ENCODE results near the gene LCLAT1.
A peak's percentile ranks its signal among the peaks of the same experiment; 100 is the strongest.

The LCLAT1 gene

GRCh38 chr2:30444273-30444672 is 2.8 kb upstream of the LCLAT1 start:
- H3K9me3 ChIP-seq (ENCODE audit: low read depth, low read length): no peaks in the 10 kb centered on the region
- no peak overlapping the region for H3K4me3 ChIP-seq
- no peak overlapping the region for H3K9ac ChIP-seq (ENCODE audit: insufficient read length)
- TF ChIP-seq EZH2 (IDR thresholded peaks at IDR 0.05) (no peak), FOXP2 (optimal IDR thresholded peaks at IDR 0.05; ENCODE audit: control extremely low read depth, extremely low read length, insufficient read depth) (no peak), POLR2AphosphoS5 (IDR thresholded peaks at IDR 0.05; ENCODE audit: borderline replicate concordance, low read depth, low read length) (no peak)
- no peak for DNase-seq (ENCODE audit: low read depth, low spot score)
- no peak overlapping the region for H3K27ac ChIP-seq
- H3K36me3 ChIP-seq (ENCODE audit: insufficient read depth, low read length): no peaks in the 10 kb centered on the region

- H3K9me3 ChIP-seq (ENCODE audit: low read depth, low read length): no peaks in the 10 kb centered on the region
- H3K9ac ChIP-seq (ENCODE audit: insufficient read length): no peak overlapping the region
- H3K27ac ChIP-seq: no peak overlapping the region
- no peak for DNase-seq (ENCODE audit: low read depth, low spot score)
- no peak for TF ChIP-seq EZH2 (IDR thresholded peaks at IDR 0.05)
- no peak for TF ChIP-seq FOXP2 (optimal IDR thresholded peaks at IDR 0.05; ENCODE audit: control extremely low read depth, extremely low read length, insufficient read depth)
- no peak for TF ChIP-seq POLR2AphosphoS5 (IDR thresholded peaks at IDR 0.05; ENCODE audit: borderline replicate concordance, low read depth, low read length)
- H3K36me3 ChIP-seq (ENCODE audit: insufficient read depth, low read length): peaks cover 5% of the 10 kb centered on the region; the same call in 1 of the 2 replicates
- no peak overlapping the region for H3K4me3 ChIP-seq
Observed at GRCh38 chr2:30445266-30445821, 1.7 kb upstream of the LCLAT1 start.

- Histone ChIP-seq H3K9me3 (ENCODE audit: low read depth, low read length) (no peaks in the 10 kb centered on the region), H3K4me3 (peak overlapping the region; percentile 83), H3K36me3 (ENCODE audit: insufficient read depth, low read length) (peaks cover 13% of the 10 kb centered on the region), H3K9ac (ENCODE audit: insufficient read length) (peak overlapping the region; percentile 86), H3K27ac (0 out of 2 replicates have a peak overlapping the region, but pooled peaks have one; percentile 39)
- DNase-seq (ENCODE audit: low read depth, low spot score): no peak
- TF ChIP-seq FOXP2 (optimal IDR thresholded peaks at IDR 0.05; ENCODE audit: control extremely low read depth, extremely low read length, insufficient read depth) (no peak), POLR2AphosphoS5 (IDR thresholded peaks at IDR 0.05; ENCODE audit: borderline replicate concordance, low read depth, low read length) (peak; percentile 76), EZH2 (IDR thresholded peaks at IDR 0.05) (no peak)
Observed at GRCh38 chr2:30446602-30447148, 371 bp upstream of the LCLAT1 start.

GRCh38 chr2:30448308-30448707 is 1.3 kb downstream of the LCLAT1 start:
- Histone ChIP-seq H3K9me3 (ENCODE audit: low read depth, low read length) (no peaks in the 10 kb centered on the region), H3K27ac (no peak overlapping the region), H3K36me3 (ENCODE audit: insufficient read depth, low read length) (peaks cover 13% of the 10 kb centered on the region), H3K4me3 (peak overlapping the region; percentile 83), H3K9ac (ENCODE audit: insufficient read length) (peak overlapping the region; percentile 86)
- TF ChIP-seq POLR2AphosphoS5 (IDR thresholded peaks at IDR 0.05; ENCODE audit: borderline replicate concordance, low read depth, low read length) (no peak), FOXP2 (optimal IDR thresholded peaks at IDR 0.05; ENCODE audit: control extremely low read depth, extremely low read length, insufficient read depth) (no peak), EZH2 (IDR thresholded peaks at IDR 0.05) (no peak)
- DNase-seq (ENCODE audit: low read depth, low spot score): no peak

- peak overlapping the region; percentile 83 for H3K4me3 ChIP-seq
- H3K27ac ChIP-seq: no peak overlapping the region
- peaks cover 13% of the 10 kb centered on the region for H3K36me3 ChIP-seq (ENCODE audit: insufficient read depth, low read length)
- no peak for DNase-seq (ENCODE audit: low read depth, low spot score)
- H3K9me3 ChIP-seq (ENCODE audit: low read depth, low read length): no peaks in the 10 kb centered on the region
- no peak overlapping the region for H3K9ac ChIP-seq (ENCODE audit: insufficient read length)
- TF ChIP-seq FOXP2 (optimal IDR thresholded peaks at IDR 0.05; ENCODE audit: control extremely low read depth, extremely low read length, insufficient read depth) (no peak), POLR2AphosphoS5 (IDR thresholded peaks at IDR 0.05; ENCODE audit: borderline replicate concordance, low read depth, low read length) (no peak), EZH2 (IDR thresholded peaks at IDR 0.05) (no peak)
Observed at GRCh38 chr2:30448866-30449265, 1.8 kb downstream of the LCLAT1 start.

GRCh38 chr2:30450025-30450424 is 3.0 kb downstream of the LCLAT1 start:
- TF ChIP-seq EZH2 (IDR thresholded peaks at IDR 0.05) (no peak), POLR2AphosphoS5 (IDR thresholded peaks at IDR 0.05; ENCODE audit: borderline replicate concordance, low read depth, low read length) (no peak), FOXP2 (optimal IDR thresholded peaks at IDR 0.05; ENCODE audit: control extremely low read depth, extremely low read length, insufficient read depth) (no peak)
- Histone ChIP-seq H3K4me3 (no peak overlapping the region), H3K27ac (no peak overlapping the region), H3K36me3 (ENCODE audit: insufficient read depth, low read length) (peaks cover 13% of the 10 kb centered on the region), H3K9ac (ENCODE audit: insufficient read length) (no peak overlapping the region), H3K9me3 (ENCODE audit: low read depth, low read length) (no peaks in the 10 kb centered on the region)
- DNase-seq (ENCODE audit: low read depth, low spot score): no peak

GRCh38 chr2:30453498-30453897 is 6.5 kb downstream of the LCLAT1 start:
- Histone ChIP-seq H3K9ac (ENCODE audit: insufficient read length) (no peak overlapping the region), H3K4me3 (peak overlapping the region; percentile 74), H3K27ac (peak overlapping the region; percentile 78), H3K9me3 (ENCODE audit: low read depth, low read length) (no peaks in the 10 kb centered on the region), H3K36me3 (ENCODE audit: insufficient read depth, low read length) (peaks cover 13% of the 10 kb centered on the region)
- no peak for TF ChIP-seq POLR2AphosphoS5 (IDR thresholded peaks at IDR 0.05; ENCODE audit: borderline replicate concordance, low read depth, low read length)
- TF ChIP-seq FOXP2 (optimal IDR thresholded peaks at IDR 0.05; ENCODE audit: control extremely low read depth, extremely low read length, insufficient read depth): no peak
- TF ChIP-seq EZH2 (IDR thresholded peaks at IDR 0.05): no peak
- no peak for DNase-seq (ENCODE audit: low read depth, low spot score)

- DNase-seq (ENCODE audit: low read depth, low spot score): no peak
- Histone ChIP-seq H3K4me3 (no peak overlapping the region), H3K27ac (no peak overlapping the region; the same call in 1 of the 2 replicates), H3K9ac (ENCODE audit: insufficient read length) (no peak overlapping the region), H3K9me3 (ENCODE audit: low read depth, low read length) (no peaks in the 10 kb centered on the region), H3K36me3 (ENCODE audit: insufficient read depth, low read length) (peaks cover 15% of the 10 kb centered on the region)
- TF ChIP-seq FOXP2 (optimal IDR thresholded peaks at IDR 0.05; ENCODE audit: control extremely low read depth, extremely low read length, insufficient read depth) (no peak), POLR2AphosphoS5 (IDR thresholded peaks at IDR 0.05; ENCODE audit: borderline replicate concordance, low read depth, low read length) (no peak), EZH2 (IDR thresholded peaks at IDR 0.05) (no peak)
Observed at GRCh38 chr2:30454571-30454970, 7.5 kb downstream of the LCLAT1 start.

All from SK-N-MC (cell line).